ENCODE data around the gene NSD1.

The NSD1 gene

GRCh38 chr5:177320879-177321278, 187.3 kb downstream of the NSD1 start:
- Mint-ChIP-seq H3K9me3 (peaks cover 13% of the 10 kb centered on the region), H3K4me3 (no peak overlapping the region), H3K4me1 (ENCODE audit: low read depth) (peaks cover 26% of the 10 kb centered on the region), H3K36me3 (ENCODE audit: low read depth) (peaks cover 26% of the 10 kb centered on the region), H3K27ac (no peak overlapping the region), H3K27me3 (ENCODE audit: low read depth) (no peaks in the 10 kb centered on the region)
- no peak for DNase-seq (ENCODE audit: low spot score)

GRCh38 chr5:177325868-177326381, 192.4 kb downstream of the NSD1 start:
- no peak overlapping the region for H3K27ac Mint-ChIP-seq
- H3K27me3 Mint-ChIP-seq (ENCODE audit: low read depth), result no peaks in the 10 kb centered on the region
- no peaks in the 10 kb centered on the region for H3K9me3 Mint-ChIP-seq
- peaks cover 12% of the 10 kb centered on the region for H3K4me1 Mint-ChIP-seq (ENCODE audit: low read depth)
- no peak for DNase-seq (ENCODE audit: low spot score)
- peaks cover 28% of the 10 kb centered on the region for H3K36me3 Mint-ChIP-seq (ENCODE audit: low read depth)
- H3K4me3 Mint-ChIP-seq, result no peak overlapping the region

- no peak for DNase-seq (ENCODE audit: low spot score)
- no peaks in the 10 kb centered on the region for H3K27me3 Mint-ChIP-seq (ENCODE audit: low read depth)
- H3K9me3 Mint-ChIP-seq, result no peaks in the 10 kb centered on the region
- H3K4me1 Mint-ChIP-seq (ENCODE audit: low read depth), result peaks cover 10% of the 10 kb centered on the region
- H3K27ac Mint-ChIP-seq, result peak overlapping the region; percentile 70
- H3K4me3 Mint-ChIP-seq, result peak overlapping the region; percentile 27
- peaks cover 28% of the 10 kb centered on the region for H3K36me3 Mint-ChIP-seq (ENCODE audit: low read depth)
Observed at GRCh38 chr5:177327539-177328522, 194.3 kb downstream of the NSD1 start.

GRCh38 chr5:177328545-177329231, 195.1 kb downstream of the NSD1 start:
- Mint-ChIP-seq H3K9me3 (no peaks in the 10 kb centered on the region), H3K4me3 (no peak overlapping the region), H3K4me1 (ENCODE audit: low read depth) (peaks cover 6% of the 10 kb centered on the region), H3K27ac (no peak overlapping the region), H3K36me3 (ENCODE audit: low read depth) (peaks cover 24% of the 10 kb centered on the region), H3K27me3 (ENCODE audit: low read depth) (no peaks in the 10 kb centered on the region)
- no peak for DNase-seq (ENCODE audit: low spot score)

- Mint-ChIP-seq H3K27me3 (ENCODE audit: low read depth) (no peaks in the 10 kb centered on the region), H3K4me1 (ENCODE audit: low read depth) (peaks cover 2% of the 10 kb centered on the region), H3K36me3 (ENCODE audit: low read depth) (peaks cover 33% of the 10 kb centered on the region), H3K9me3 (no peaks in the 10 kb centered on the region), H3K27ac (no peak overlapping the region), H3K4me3 (no peak overlapping the region)
- no peak for DNase-seq (ENCODE audit: low spot score)
Observed at GRCh38 chr5:177329883-177330282, 196.3 kb downstream of the NSD1 start.

GRCh38 chr5:177330991-177331842, 197.6 kb downstream of the NSD1 start:
- no peak overlapping the region for H3K4me3 Mint-ChIP-seq
- no peak for DNase-seq (ENCODE audit: low spot score)
- H3K27ac Mint-ChIP-seq, result no peak overlapping the region
- H3K27me3 Mint-ChIP-seq (ENCODE audit: low read depth), result no peaks in the 10 kb centered on the region
- H3K9me3 Mint-ChIP-seq, result no peaks in the 10 kb centered on the region
- H3K4me1 Mint-ChIP-seq (ENCODE audit: low read depth), result peaks cover 2% of the 10 kb centered on the region
- H3K36me3 Mint-ChIP-seq (ENCODE audit: low read depth), result peaks cover 44% of the 10 kb centered on the region

- H3K4me3 Mint-ChIP-seq, result no peak overlapping the region
- no peaks in the 10 kb centered on the region for H3K27me3 Mint-ChIP-seq (ENCODE audit: low read depth)
- no peak overlapping the region for H3K27ac Mint-ChIP-seq
- H3K9me3 Mint-ChIP-seq, result no peaks in the 10 kb centered on the region
- H3K36me3 Mint-ChIP-seq (ENCODE audit: low read depth), result peaks cover 49% of the 10 kb centered on the region
- H3K4me1 Mint-ChIP-seq (ENCODE audit: low read depth), result peaks cover 2% of the 10 kb centered on the region
- no peak for DNase-seq (ENCODE audit: low spot score)
Observed at GRCh38 chr5:177332031-177332895, 198.7 kb downstream of the NSD1 start.

- H3K36me3 Mint-ChIP-seq (ENCODE audit: low read depth), result peaks cover 44% of the 10 kb centered on the region
- H3K27ac Mint-ChIP-seq, result no peak overlapping the region
- no peak overlapping the region for H3K4me3 Mint-ChIP-seq
- no peaks in the 10 kb centered on the region for H3K27me3 Mint-ChIP-seq (ENCODE audit: low read depth)
- H3K4me1 Mint-ChIP-seq (ENCODE audit: low read depth), result peaks cover under 1% of the 10 kb centered on the region
- DNase-seq (ENCODE audit: low spot score), result no peak
- no peaks in the 10 kb centered on the region for H3K9me3 Mint-ChIP-seq
Observed at GRCh38 chr5:177332896-177333260, 199.3 kb downstream of the NSD1 start.

GRCh38 chr5:177333420-177334154, 200.0 kb downstream of the NSD1 start:
- Mint-ChIP-seq H3K27me3 (ENCODE audit: low read depth) (no peaks in the 10 kb centered on the region), H3K27ac (no peak overlapping the region), H3K4me1 (ENCODE audit: low read depth) (no peaks in the 10 kb centered on the region), H3K4me3 (no peak overlapping the region), H3K9me3 (no peaks in the 10 kb centered on the region), H3K36me3 (ENCODE audit: low read depth) (peaks cover 44% of the 10 kb centered on the region)
- no peak for DNase-seq (ENCODE audit: low spot score)

- H3K9me3 Mint-ChIP-seq, result no peaks in the 10 kb centered on the region
- no peaks in the 10 kb centered on the region for H3K27me3 Mint-ChIP-seq (ENCODE audit: low read depth)
- no peak overlapping the region for H3K27ac Mint-ChIP-seq
- no peaks in the 10 kb centered on the region for H3K4me1 Mint-ChIP-seq (ENCODE audit: low read depth)
- H3K4me3 Mint-ChIP-seq, result no peak overlapping the region
- DNase-seq (ENCODE audit: low spot score), result no peak
- peaks cover 50% of the 10 kb centered on the region for H3K36me3 Mint-ChIP-seq (ENCODE audit: low read depth)
Observed at GRCh38 chr5:177334155-177334551, 200.6 kb downstream of the NSD1 start.

- no peaks in the 10 kb centered on the region for H3K9me3 Mint-ChIP-seq
- H3K36me3 Mint-ChIP-seq (ENCODE audit: low read depth), result peaks cover 53% of the 10 kb centered on the region
- no peak overlapping the region for H3K27ac Mint-ChIP-seq
- DNase-seq (ENCODE audit: low spot score), result no peak
- no peak overlapping the region for H3K4me3 Mint-ChIP-seq
- H3K4me1 Mint-ChIP-seq (ENCODE audit: low read depth), result peaks cover 4% of the 10 kb centered on the region
- H3K27me3 Mint-ChIP-seq (ENCODE audit: low read depth), result no peaks in the 10 kb centered on the region
Observed at GRCh38 chr5:177334781-177335700, 201.5 kb downstream of the NSD1 start.

- Mint-ChIP-seq H3K27ac (no peak overlapping the region), H3K36me3 (ENCODE audit: low read depth) (peaks cover 52% of the 10 kb centered on the region)
Observed at GRCh38 chr5:177335701-177336065, 202.1 kb downstream of the NSD1 start.

More at GRCh38 chr5:177335701-177336065, 202.1 kb downstream of the NSD1 start:
- no peaks in the 10 kb centered on the region for H3K9me3 Mint-ChIP-seq
- peaks cover 6% of the 10 kb centered on the region for H3K4me1 Mint-ChIP-seq (ENCODE audit: low read depth)
- no peak overlapping the region for H3K4me3 Mint-ChIP-seq
- no peaks in the 10 kb centered on the region for H3K27me3 Mint-ChIP-seq (ENCODE audit: low read depth)
- no peak for DNase-seq (ENCODE audit: low spot score)

Measured in T-helper 2 cell treated with Interferon-gamma antibody and Interleukin-4, amounts not matched to agents 5 μg/mL and 100 μg/mL, for 36 hours (primary cell).